CD4-positive, alpha-beta T cell (primary cell): ENCODE data around the gene DDX54. TPM values are rescaled to one million over a fixed set of nuclear protein-coding genes. Genes with fewer than 3 reads are reported as not detected.
A peak's percentile ranks its signal among the peaks of the same experiment; 100 is the strongest.

Experiments
- ATAC-seq: fragments of 200-7000 bp; cut with Tn5 transposase; one replicate; pipeline ENCODE4 v1.10.0; 2022; ENCODE audit warnings: mild to moderate bottlenecking; ENCODE audit not compliant: poor library complexity
- CTCF ChIA-PET: fragments of 350-600 bp; sonication (Branson Sonifier 250); formaldehyde crosslinking; loops from one replicate; lab custom pipeline; 2021; ENCODE audit warnings: antibody characterized with exemption, inconsistent platforms; lab: Charles Lee
- POLR2A ChIA-PET: fragments of 350-600 bp; sonication (Branson Sonifier 250); formaldehyde crosslinking; loops from one replicate; lab custom pipeline; 2021; ENCODE audit warnings: antibody characterized with exemption, inconsistent platforms; lab: Charles Lee
- DNase-seq, 14 experiments: peaks; one replicate each; pipeline ENCODE4 v3.0.0-alpha.2; 2013 to 2020; ENCODE audit warnings: mixed read lengths in 2 of 14
- H3K27ac ChIP-seq, 2 donors: one replicate each; pipeline versions ENCODE4 v1.5.1 to v1.7.0; 2013; ENCODE audit warnings: low read length in 2 of 2, low read depth in 1 of 2, mild to moderate bottlenecking in 1 of 2
- H3K27me3 ChIP-seq, 2 experiments: 1 replicate in 1 of 2; 2 replicates in 1 of 2; pipeline versions ENCODE4 v1.6.1 to v1.7.0; 2013; ENCODE audit warnings: low read length in 2 of 2, control low read depth in 1 of 2, mild to moderate bottlenecking in 1 of 2, moderate library complexity in 1 of 2; ENCODE audit not compliant: insufficient read depth in 2 of 2, control insufficient read depth in 1 of 2
- H3K36me3 ChIP-seq: one replicate; pipeline ENCODE4 v1.6.1; 2013; ENCODE audit warnings: low read length, control low read depth; ENCODE audit not compliant: insufficient read depth
- H3K4me1 ChIP-seq: one replicate; pipeline ENCODE4 v1.6.1; 2013; ENCODE audit warnings: low read length, control low read depth; ENCODE audit not compliant: insufficient read depth
- H3K4me3 ChIP-seq: one replicate; pipeline ENCODE4 v1.5.1; 2013; ENCODE audit warnings: mild to moderate bottlenecking, low read length, moderate library complexity
- H3K9me3 ChIP-seq, 2 experiments: 1 replicate in 1 of 2; 2 replicates in 1 of 2; pipeline versions ENCODE4 v1.6.1 to v1.7.0; 2013; ENCODE audit warnings: low read length in 2 of 2, mild to moderate bottlenecking in 2 of 2, control low read depth in 1 of 2, moderate library complexity in 1 of 2; ENCODE audit not compliant: control insufficient read depth in 1 of 2, insufficient read depth in 1 of 2
- H3K27ac Mint-ChIP-seq: one replicate; pipeline ENCODE4 v1.8.0; 2020; ENCODE audit warnings: mixed read lengths
- H3K27me3 Mint-ChIP-seq: one replicate; pipeline ENCODE4 v1.8.0; 2021; ENCODE audit warnings: mixed read lengths
- H3K36me3 Mint-ChIP-seq: one replicate; pipeline ENCODE4 v1.8.0; 2021; ENCODE audit warnings: low read depth, mixed read lengths
- H3K4me1 Mint-ChIP-seq: one replicate; pipeline ENCODE4 v1.8.0; 2021; ENCODE audit warnings: low read depth, mixed read lengths
- H3K4me3 Mint-ChIP-seq: one replicate; pipeline ENCODE4 v1.8.0; 2020; ENCODE audit warnings: mild to moderate bottlenecking, mixed read lengths
- H3K9me3 Mint-ChIP-seq: one replicate; pipeline ENCODE4 v1.8.0; 2020; ENCODE audit warnings: mixed read lengths
- intact Hi-C, 2 experiments: fragments of 100-400 bp; cut with DNase I in 1 of 2; cut with micrococcal nuclease in 1 of 2; formaldehyde crosslinking; loops; one replicate each; pipeline versions ENCODE4 v1.15.1 to v1.9.0; 2023 to 2025; cut with DNase I, micrococcal nuclease
- total RNA-seq, 174 experiments: library from RNA in 2 of 174; stranded (reverse) in 2 of 174; gene quantifications; one replicate each; pipeline ENCODE4 v1.2.3 and lab custom pipeline; 2021 to 2026
- TF ChIP-seq, protein P1 (sequence below): fragments of 200-600 bp; IDR thresholded peaks from one replicate; pipeline ENCODE4 v1.8.0; 2022; ENCODE audit warnings: antibody characterized with exemption, mild to moderate bottlenecking

Gene DDX54
- total RNA-seq, 2 experiments from 2014 or later: 56.8 to 61.1 TPM

DNA sequence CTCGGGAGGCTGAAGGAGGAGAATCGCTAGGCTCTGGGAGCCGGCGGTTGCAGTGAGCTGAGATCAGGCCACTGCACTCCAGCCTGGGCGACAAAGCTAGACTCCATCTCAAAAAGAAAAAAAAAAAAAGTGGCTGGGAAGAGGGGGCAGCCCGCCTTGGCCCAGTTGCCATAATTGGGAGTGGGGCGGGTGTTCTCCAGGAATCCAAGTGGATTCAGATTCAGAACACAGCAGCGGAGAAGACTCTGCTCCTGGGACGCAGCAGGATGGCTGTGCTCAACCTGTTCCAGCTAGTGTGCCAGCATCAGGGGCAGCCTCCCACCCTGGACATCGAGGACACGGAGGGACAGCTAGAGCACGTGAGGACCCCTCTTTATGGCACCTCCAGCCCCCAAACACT, 30.2 kb downstream of the DDX54 start:
- peaks cover 29% of the 10 kb centered on the region for H3K36me3 Mint-ChIP-seq
- DNase-seq (peak in 1 of 14 experiments; percentile 11), ATAC-seq (no peak)
- Histone ChIP-seq H3K4me1 (peaks cover 34% of the 10 kb centered on the region), H3K9me3 (no peaks in the 10 kb centered on the region), H3K27ac (no peak overlapping the region), H3K4me3 (no peak overlapping the region), H3K27me3 (peaks cover 0 to 2% of the 10 kb centered on the region in 2 experiments), H3K36me3 (peaks cover 21% of the 10 kb centered on the region)
- no peaks in the 10 kb centered on the region for H3K9me3 Mint-ChIP-seq
- no peak overlapping the region for H3K4me3 Mint-ChIP-seq
- intact Hi-C loops: loop anchor here in 1 of 2 experiments (10.0 kb wide), 2 partner anchors 70 to 100 kb away; partner anchors contain the start of gene DTX1
- TF ChIP-seq, protein P1, sequence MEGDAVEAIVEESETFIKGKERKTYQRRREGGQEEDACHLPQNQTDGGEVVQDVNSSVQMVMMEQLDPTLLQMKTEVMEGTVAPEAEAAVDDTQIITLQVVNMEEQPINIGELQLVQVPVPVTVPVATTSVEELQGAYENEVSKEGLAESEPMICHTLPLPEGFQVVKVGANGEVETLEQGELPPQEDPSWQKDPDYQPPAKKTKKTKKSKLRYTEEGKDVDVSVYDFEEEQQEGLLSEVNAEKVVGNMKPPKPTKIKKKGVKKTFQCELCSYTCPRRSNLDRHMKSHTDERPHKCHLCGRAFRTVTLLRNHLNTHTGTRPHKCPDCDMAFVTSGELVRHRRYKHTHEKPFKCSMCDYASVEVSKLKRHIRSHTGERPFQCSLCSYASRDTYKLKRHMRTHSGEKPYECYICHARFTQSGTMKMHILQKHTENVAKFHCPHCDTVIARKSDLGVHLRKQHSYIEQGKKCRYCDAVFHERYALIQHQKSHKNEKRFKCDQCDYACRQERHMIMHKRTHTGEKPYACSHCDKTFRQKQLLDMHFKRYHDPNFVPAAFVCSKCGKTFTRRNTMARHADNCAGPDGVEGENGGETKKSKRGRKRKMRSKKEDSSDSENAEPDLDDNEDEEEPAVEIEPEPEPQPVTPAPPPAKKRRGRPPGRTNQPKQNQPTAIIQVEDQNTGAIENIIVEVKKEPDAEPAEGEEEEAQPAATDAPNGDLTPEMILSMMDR: no peak
- ChIA-PET POLR2A (interaction anchor here (1.1 kb wide), 1 partner anchor 29 kb away, joined by 4 read pairs; no protein-coding TSS in a partner anchor), CTCF (interaction anchor here (1.4 to 2.3 kb wide), 2 partner anchors 20 to 106 kb away, joined by 4 to 8 read pairs; no protein-coding TSS in a partner anchor)
- H3K27me3 Mint-ChIP-seq: no peaks in the 10 kb centered on the region
- H3K27ac Mint-ChIP-seq: no peak overlapping the region
- H3K4me1 Mint-ChIP-seq: peaks cover 29% of the 10 kb centered on the region

DNA sequence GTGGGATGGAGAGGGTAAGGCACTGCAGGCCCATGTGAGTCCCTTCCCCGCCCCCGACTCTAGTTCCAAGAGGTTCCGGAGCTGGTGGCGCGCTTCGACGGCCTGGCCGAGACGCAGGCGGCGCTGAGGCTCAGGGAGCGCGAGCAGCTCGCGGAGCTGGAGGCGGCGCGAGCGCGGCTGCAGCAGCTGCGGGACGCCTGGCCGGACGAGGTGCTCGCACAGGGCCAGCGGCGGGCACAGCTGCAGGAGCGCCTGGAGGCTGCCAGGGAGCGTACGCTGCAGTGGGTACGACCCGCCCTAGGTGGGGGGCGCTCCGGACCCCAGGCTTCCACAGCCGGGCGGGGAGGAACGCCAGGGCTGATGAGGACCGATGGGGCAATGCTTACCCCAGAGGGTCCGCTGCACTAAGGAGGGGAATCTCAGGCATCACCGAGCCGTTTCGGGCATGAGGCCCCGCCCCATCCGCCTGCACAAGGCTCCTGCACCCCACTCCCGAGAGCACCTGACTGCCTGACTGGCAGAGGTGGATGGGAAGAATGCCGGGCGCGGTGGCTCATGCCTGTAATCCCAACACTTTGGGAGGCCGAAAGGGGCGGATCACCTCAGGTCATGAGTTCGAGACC, 30.8 kb downstream of the DDX54 start:
- CTCF ChIA-PET: interaction anchor here (1.4 to 2.3 kb wide), 4 partner anchors 18 to 106 kb away, joined by 4 to 12 read pairs (median 6); partner anchors contain the start of gene RASAL1
- Mint-ChIP-seq H3K4me3 (peak overlapping the region; percentile 72), H3K27ac (no peak overlapping the region), H3K4me1 (peaks cover 29% of the 10 kb centered on the region), H3K27me3 (no peaks in the 10 kb centered on the region), H3K36me3 (peaks cover 23% of the 10 kb centered on the region), H3K9me3 (no peaks in the 10 kb centered on the region)
- H3K27ac ChIP-seq: no peak overlapping the region
- peak overlapping the region; percentile 34 for H3K4me3 ChIP-seq
- no peaks in the 10 kb centered on the region for H3K9me3 ChIP-seq
- H3K36me3 ChIP-seq: peaks cover 15% of the 10 kb centered on the region
- DNase-seq (peak in 5 of 14 experiments; percentile 14 to 49 (median 26)), ATAC-seq (no peak)
- peaks cover 34% of the 10 kb centered on the region for H3K4me1 ChIP-seq
- H3K27me3 ChIP-seq: peaks cover 0 to 2% of the 10 kb centered on the region in 2 experiments
- TF ChIP-seq, protein P1: no peak
- POLR2A ChIA-PET: interaction anchor here (1.0 to 1.1 kb wide), 2 partner anchors 30 to 736 kb away, joined by 3 to 4 read pairs; partner anchors contain the start of gene PTPN11
- intact Hi-C loops: loop anchor here (5.0 to 10.0 kb wide), 3 partner anchors 57 to 100 kb away; partner anchors contain the start of gene DTX1 (in 1 of the 2)

DNA sequence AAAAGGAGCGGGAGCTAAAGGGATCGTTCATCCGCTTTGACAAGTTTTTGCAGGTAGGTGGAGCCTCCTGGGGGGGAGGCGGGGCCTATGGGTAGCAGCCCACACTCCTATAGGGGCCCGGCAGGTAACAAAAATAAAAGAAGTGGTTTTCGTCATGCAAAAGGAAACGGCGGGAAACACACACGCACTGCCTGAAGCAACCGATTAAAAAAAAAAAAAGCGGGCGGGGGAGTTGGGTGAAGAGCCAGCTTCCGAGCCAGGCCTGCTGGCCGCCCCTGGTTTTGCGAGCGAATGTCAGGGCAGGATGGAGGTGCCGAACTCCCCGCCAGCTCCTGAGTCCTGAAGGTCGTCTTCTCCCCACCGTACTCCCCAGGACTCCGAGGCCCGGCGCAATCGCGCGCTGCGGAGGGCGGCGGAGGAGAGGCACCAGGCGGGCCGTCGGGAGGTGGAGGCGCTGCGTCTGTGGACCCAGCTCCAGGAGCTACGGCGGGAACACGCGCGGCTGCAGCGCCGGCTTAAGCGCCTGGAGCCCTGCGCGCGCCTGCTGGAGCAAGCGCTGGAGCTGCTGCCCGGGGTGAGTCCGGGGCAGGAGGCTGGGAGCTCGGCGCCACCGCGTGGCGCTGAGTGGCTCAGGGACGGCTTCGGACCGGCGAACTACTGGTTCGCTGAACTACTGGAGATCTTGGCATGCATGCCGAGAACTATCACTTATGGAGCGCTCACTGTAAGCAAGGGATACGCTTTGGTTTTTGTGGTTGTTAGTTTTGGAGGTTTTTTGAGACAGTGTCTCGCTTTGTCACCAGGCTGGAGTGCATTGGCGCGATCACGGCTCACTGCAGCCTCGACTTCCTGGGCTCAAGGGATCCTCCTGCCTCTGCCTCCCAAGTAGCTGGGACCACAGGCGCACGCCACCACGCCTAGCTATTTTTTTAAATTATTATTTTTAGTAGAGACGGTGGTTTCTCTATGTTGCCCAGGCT, 32.2 kb downstream of the DDX54 start:
- TF ChIP-seq, protein P1: no peak
- no peaks in the 10 kb centered on the region for H3K9me3 Mint-ChIP-seq
- H3K4me3 ChIP-seq: peak overlapping the region; percentile 53
- H3K27me3 Mint-ChIP-seq: no peaks in the 10 kb centered on the region
- ChIA-PET CTCF (interaction anchor here (0.8 to 2.3 kb wide), 6 partner anchors 15 to 160 kb away, joined by 3 to 12 read pairs (median 6); partner anchors contain the start of gene RASAL1), POLR2A (interaction anchor here (0.7 to 1.6 kb wide), 7 partner anchors 17 to 104 kb away, joined by 3 to 6 read pairs (median 3); partner anchors contain the start of gene DDX54)
- peaks cover 29% of the 10 kb centered on the region for H3K4me1 Mint-ChIP-seq
- H3K9me3 ChIP-seq: no peaks in the 10 kb centered on the region
- ATAC-seq: peak; percentile 94
- peak overlapping the region; percentile 89 for H3K4me3 Mint-ChIP-seq
- H3K36me3 ChIP-seq: peaks cover 2% of the 10 kb centered on the region
- H3K4me1 ChIP-seq: peaks cover 34% of the 10 kb centered on the region
- peaks cover 0 to 2% of the 10 kb centered on the region in 2 experiments for H3K27me3 ChIP-seq
- H3K27ac Mint-ChIP-seq: peak overlapping the region; percentile 84
- H3K36me3 Mint-ChIP-seq: peaks cover 12% of the 10 kb centered on the region
- H3K27ac ChIP-seq: no peak overlapping the region
- intact Hi-C loops: loop anchor here (1.0 to 10.0 kb wide), 7 partner anchors 17 to 104 kb away; partner anchors contain the start of gene DTX1 (in 1 of the 2)
- DNase-seq: peak; percentile 34 to 88 (median 63)
